ENCODE data around the gene MS4A7. TPM values are rescaled to one million over a fixed set of nuclear protein-coding genes. Genes with fewer than 3 reads are reported as not detected.

MS4A7 gene, protein sequence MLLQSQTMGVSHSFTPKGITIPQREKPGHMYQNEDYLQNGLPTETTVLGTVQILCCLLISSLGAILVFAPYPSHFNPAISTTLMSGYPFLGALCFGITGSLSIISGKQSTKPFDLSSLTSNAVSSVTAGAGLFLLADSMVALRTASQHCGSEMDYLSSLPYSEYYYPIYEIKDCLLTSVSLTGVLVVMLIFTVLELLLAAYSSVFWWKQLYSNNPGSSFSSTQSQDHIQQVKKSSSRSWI
- 10 to 100 TPM in 1 of 3 donors, 1 to 10 TPM in 2; 4.8 to 44.3 (median 8.0) TPM for total RNA-seq
- 18.3 TPM for total RNA-seq (2013)

DNA sequence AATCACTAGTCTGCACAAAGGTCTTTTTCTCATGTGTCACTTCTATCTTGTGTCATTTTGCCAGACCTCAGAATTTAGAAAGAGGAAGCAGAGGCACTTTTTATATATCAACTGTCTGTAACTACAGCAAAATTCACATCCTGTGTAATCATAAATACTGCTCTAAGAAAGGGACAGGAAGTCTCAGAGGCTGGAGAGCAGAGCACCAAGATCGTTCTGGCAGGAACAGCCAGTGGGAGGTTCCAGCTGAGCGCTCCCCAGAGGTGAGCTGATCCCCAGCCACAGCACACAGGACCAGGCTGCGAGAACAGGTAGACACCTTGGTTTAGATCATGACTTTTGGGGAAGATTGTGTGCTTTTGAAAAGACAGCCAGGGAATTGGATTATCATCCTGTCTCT, at the start of gene MS4A7:
TSS of gene MS4A7 (plus strand) at position 179 of the 400 bp plus-strand sequence. CDS start 4,610 bp downstream, outside the sequence.
- intact Hi-C loops (cut with micrococcal nuclease): no loop called here
- Histone ChIP-seq H3K27me3 (ENCODE audit: control insufficient read depth, insufficient read depth, low read length) (no peaks in the 10 kb centered on the region), H3K9me3 (ENCODE audit: control insufficient read depth, insufficient read depth, low read length) (no peaks in the 10 kb centered on the region), H3K4me3 (ENCODE audit: low read length) (peak within 1 kb of the TSS; percentile 28), H3K27ac (ENCODE audit: low read length) (peak within 1 kb of the TSS; percentile 58), H3K36me3 (ENCODE audit: control insufficient read depth, insufficient read depth, low read length) (no peaks in the 10 kb centered on the region), H3K4me1 (ENCODE audit: control insufficient read depth, insufficient read depth, low read length) (peaks cover 9% of the 10 kb centered on the region)
- DNase-seq: peak in 1 of 2 donors; percentile 9
- TF ChIP-seq, protein P1, sequence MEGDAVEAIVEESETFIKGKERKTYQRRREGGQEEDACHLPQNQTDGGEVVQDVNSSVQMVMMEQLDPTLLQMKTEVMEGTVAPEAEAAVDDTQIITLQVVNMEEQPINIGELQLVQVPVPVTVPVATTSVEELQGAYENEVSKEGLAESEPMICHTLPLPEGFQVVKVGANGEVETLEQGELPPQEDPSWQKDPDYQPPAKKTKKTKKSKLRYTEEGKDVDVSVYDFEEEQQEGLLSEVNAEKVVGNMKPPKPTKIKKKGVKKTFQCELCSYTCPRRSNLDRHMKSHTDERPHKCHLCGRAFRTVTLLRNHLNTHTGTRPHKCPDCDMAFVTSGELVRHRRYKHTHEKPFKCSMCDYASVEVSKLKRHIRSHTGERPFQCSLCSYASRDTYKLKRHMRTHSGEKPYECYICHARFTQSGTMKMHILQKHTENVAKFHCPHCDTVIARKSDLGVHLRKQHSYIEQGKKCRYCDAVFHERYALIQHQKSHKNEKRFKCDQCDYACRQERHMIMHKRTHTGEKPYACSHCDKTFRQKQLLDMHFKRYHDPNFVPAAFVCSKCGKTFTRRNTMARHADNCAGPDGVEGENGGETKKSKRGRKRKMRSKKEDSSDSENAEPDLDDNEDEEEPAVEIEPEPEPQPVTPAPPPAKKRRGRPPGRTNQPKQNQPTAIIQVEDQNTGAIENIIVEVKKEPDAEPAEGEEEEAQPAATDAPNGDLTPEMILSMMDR (IDR thresholded peaks at IDR 0.05): no peak
- peaks cover 0 to 5% of the 10 kb centered on the region in 2 donors for H3K27me3 Mint-ChIP-seq (ENCODE audit: low read depth in 2 of 2)
- no peak within 1 kb of the TSS for H3K27ac Mint-ChIP-seq
- H3K9me3 Mint-ChIP-seq: no peaks in the 10 kb centered on the region
- ATAC-seq: peak in 2 of 3 donors; percentile 26 to 56
- WGBS (ENCODE audit: insufficient coverage): 0% methylated on average over 3 of the region's 3 CpGs
- no peaks in the 10 kb centered on the region for H3K36me3 Mint-ChIP-seq
- peak within 1 kb of the TSS; percentile 43 for H3K4me3 Mint-ChIP-seq
- peaks cover 6 to 9% of the 10 kb centered on the region in 2 donors for H3K4me1 Mint-ChIP-seq

DNA sequence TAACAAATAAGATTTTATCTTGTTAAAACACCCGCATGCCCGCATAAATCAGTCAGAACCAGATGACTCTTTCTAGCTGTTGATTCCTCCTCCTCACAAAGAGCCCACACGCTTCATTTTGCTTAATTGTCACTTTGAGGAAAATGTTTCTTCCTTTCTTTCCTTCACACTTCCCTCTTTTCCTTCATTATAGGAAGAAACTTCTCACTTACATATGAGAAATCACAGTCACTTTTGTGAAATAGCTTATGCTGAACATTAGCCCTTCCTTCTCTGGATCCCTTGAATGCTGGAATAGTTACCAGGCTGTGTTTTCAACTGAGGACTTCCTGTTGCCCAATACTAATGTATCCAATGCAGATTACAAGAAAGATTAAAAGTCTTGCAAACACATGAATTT, 45.5 kb upstream of the MS4A7 start:
- Mint-ChIP-seq H3K4me1 (no peaks in the 10 kb centered on the region), H3K36me3 (no peaks in the 10 kb centered on the region), H3K27me3 (ENCODE audit: low read depth in 2 of 2) (peaks cover 3 to 11% of the 10 kb centered on the region in 2 donors), H3K4me3 (no peak overlapping the region), H3K27ac (no peak overlapping the region), H3K9me3 (peaks cover 0 to 2% of the 10 kb centered on the region in 2 donors)
- TF ChIP-seq, protein P1 (IDR thresholded peaks at IDR 0.05): no peak
- Histone ChIP-seq H3K36me3 (ENCODE audit: control insufficient read depth, insufficient read depth, low read length) (no peaks in the 10 kb centered on the region), H3K4me3 (ENCODE audit: low read length) (no peak overlapping the region), H3K27me3 (ENCODE audit: control insufficient read depth, insufficient read depth, low read length) (no peaks in the 10 kb centered on the region), H3K9me3 (ENCODE audit: control insufficient read depth, insufficient read depth, low read length) (no peaks in the 10 kb centered on the region), H3K27ac (ENCODE audit: low read length) (no peak overlapping the region), H3K4me1 (ENCODE audit: control insufficient read depth, insufficient read depth, low read length) (no peaks in the 10 kb centered on the region)
- DNase-seq: no peak
- no peak for ATAC-seq
- 49% methylated on average over 3 of the region's 3 CpGs for WGBS (ENCODE audit: insufficient coverage)
- intact Hi-C loops (cut with micrococcal nuclease): loop anchor here (5.0 kb wide), 1 partner anchor 284 kb away; no protein-coding TSS in a partner anchor

DNA sequence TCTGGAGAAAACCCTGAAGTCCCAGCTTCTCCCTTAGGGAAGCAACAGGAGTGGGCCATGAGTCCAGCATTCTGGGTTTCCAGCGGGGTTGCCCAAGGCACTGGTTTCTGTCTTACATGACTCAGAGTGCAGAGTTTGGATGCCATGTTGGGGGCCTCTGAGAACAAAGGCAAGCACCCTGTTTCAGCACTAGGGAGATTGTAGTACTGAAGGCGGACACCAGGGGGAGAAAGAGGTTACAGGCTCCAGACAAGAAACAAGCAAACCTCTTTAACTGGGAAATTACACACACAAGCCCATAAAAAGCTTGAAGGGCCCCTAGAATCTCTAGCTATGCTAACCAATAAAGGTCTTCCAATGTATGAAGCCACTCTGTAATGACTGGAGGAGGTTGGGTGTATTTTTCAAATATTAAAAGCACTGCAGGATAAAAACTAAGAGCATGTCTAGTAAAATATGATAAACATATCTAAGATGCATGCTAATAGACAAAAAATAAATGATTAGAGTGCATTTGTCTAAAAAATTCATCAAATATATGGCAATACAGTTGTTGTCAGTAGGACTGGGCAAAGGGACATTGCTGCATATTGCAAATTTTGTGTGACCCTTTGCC, 44.2 kb upstream of the MS4A7 start:
- Histone ChIP-seq H3K36me3 (ENCODE audit: control insufficient read depth, insufficient read depth, low read length) (no peaks in the 10 kb centered on the region), H3K9me3 (ENCODE audit: control insufficient read depth, insufficient read depth, low read length) (no peaks in the 10 kb centered on the region), H3K27ac (ENCODE audit: low read length) (no peak overlapping the region), H3K4me3 (ENCODE audit: low read length) (no peak overlapping the region), H3K4me1 (ENCODE audit: control insufficient read depth, insufficient read depth, low read length) (no peaks in the 10 kb centered on the region), H3K27me3 (ENCODE audit: control insufficient read depth, insufficient read depth, low read length) (no peaks in the 10 kb centered on the region)
- ATAC-seq (peak in 2 of 3 donors; percentile 55 to 71), DNase-seq (peak; percentile 41 to 73)
- WGBS (ENCODE audit: insufficient coverage): 65% methylated on average over 1 of the region's 2 CpGs
- no peaks in the 10 kb centered on the region for H3K4me1 Mint-ChIP-seq
- TF ChIP-seq, protein P1 (IDR thresholded peaks at IDR 0.05): peak; percentile 82
- H3K36me3 Mint-ChIP-seq: no peaks in the 10 kb centered on the region
- no peak overlapping the region for H3K27ac Mint-ChIP-seq
- H3K9me3 Mint-ChIP-seq: no peaks in the 10 kb centered on the region
- peaks cover 3 to 11% of the 10 kb centered on the region in 2 donors for H3K27me3 Mint-ChIP-seq (ENCODE audit: low read depth in 2 of 2)
- H3K4me3 Mint-ChIP-seq: no peak overlapping the region
- intact Hi-C loops (cut with micrococcal nuclease): loop anchor here (5.0 kb wide), 1 partner anchor 283 kb away; no protein-coding TSS in a partner anchor

All from natural killer cell (primary cell).